SK-N-SH treated with all-trans-retinoic acid at 6 μM for 48 hours (cell line): Measurements from ENCODE around the gene LRRC17.
"Not testable (repeated sequence)": the region's sequence is repeated elsewhere in the genome, so short reads cannot be mapped to it uniquely, and the experiment has no call there.

Source experiments
- ATAC-seq: fragments of 200-7000 bp; cut with Tn5 transposase; 3 replicates; pipeline ENCODE4 v1.9.1; 2020; ENCODE audit warnings: mild to moderate bottlenecking, moderate library complexity
- BACH2 ChIP-seq: fragments of 250-450 bp; sonication (Bioruptor Pico); IDR thresholded peaks from 2 replicates; pipeline ENCODE4 v1.9.0; 2021; ENCODE audit warnings: mild to moderate bottlenecking, borderline replicate concordance
- CREB5 ChIP-seq: fragments of 250-450 bp; sonication (Bioruptor Pico); IDR thresholded peaks from 2 replicates; pipeline ENCODE4 v1.5.1; 2020; ENCODE audit warnings: low read depth, mild to moderate bottlenecking, moderate library complexity
- CSDC2 ChIP-seq: fragments of 250-450 bp; sonication (Bioruptor Pico); IDR thresholded peaks from 2 replicates; pipeline ENCODE4 v1.5.0; 2020; ENCODE audit warnings: mild to moderate bottlenecking, moderate library complexity
- CSRNP3 ChIP-seq: fragments of 250-450 bp; sonication (Bioruptor Pico); IDR thresholded peaks from 2 replicates; pipeline ENCODE4 v1.5.1; 2021; ENCODE audit warnings: mild to moderate bottlenecking, moderate library complexity
- ESRRG ChIP-seq: fragments of 250-450 bp; sonication (Bioruptor Pico); IDR thresholded peaks from 2 replicates; pipeline ENCODE4 v1.6.1; 2021; ENCODE audit warnings: mild to moderate bottlenecking
- ISL1 ChIP-seq: fragments of 250-450 bp; sonication (Bioruptor Pico); IDR thresholded peaks from 2 replicates; pipeline ENCODE4 v2.1.2; 2022; ENCODE audit warnings: mild to moderate bottlenecking, moderate library complexity
- OSR1 ChIP-seq: fragments of 250-450 bp; sonication (Bioruptor Pico); IDR thresholded peaks from 2 replicates; pipeline ENCODE4 v1.8.0; 2022; ENCODE audit warnings: moderate library complexity, mild to moderate bottlenecking, inconsistent platforms
- PATZ1 ChIP-seq: fragments of 250-450 bp; sonication (Bioruptor Pico); IDR thresholded peaks from 2 replicates; pipeline ENCODE4 v1.8.0; 2020; ENCODE audit warnings: mild to moderate bottlenecking, moderate library complexity, borderline replicate concordance
- PPARA ChIP-seq: fragments of 250-450 bp; sonication (Bioruptor Pico); IDR thresholded peaks from 2 replicates; pipeline ENCODE4 v1.5.0; 2020; ENCODE audit warnings: mild to moderate bottlenecking, borderline replicate concordance
- SNAI2 ChIP-seq: fragments of 250-450 bp; sonication (Bioruptor Pico); IDR thresholded peaks from 2 replicates; pipeline ENCODE4 v1.5.0; 2020; ENCODE audit warnings: mild to moderate bottlenecking, moderate library complexity
- TCF4 ChIP-seq: fragments of 250-450 bp; sonication (Bioruptor Pico); IDR thresholded peaks from 2 replicates; pipeline ENCODE4 v1.8.0; 2021; ENCODE audit warnings: mild to moderate bottlenecking, moderate library complexity, borderline replicate concordance
- TOX ChIP-seq: fragments of 250-450 bp; sonication (Bioruptor Pico); IDR thresholded peaks from 2 replicates; pipeline ENCODE4 v1.8.0; 2021; ENCODE audit warnings: mild to moderate bottlenecking, moderate library complexity, borderline replicate concordance
- TSHZ2 ChIP-seq: fragments of 250-450 bp; sonication (Bioruptor Pico); IDR thresholded peaks from 2 replicates; pipeline ENCODE4 v1.5.0; 2020; ENCODE audit warnings: mild to moderate bottlenecking, moderate library complexity
- ZFP3 ChIP-seq: fragments of 250-450 bp; sonication (Bioruptor Pico); IDR thresholded peaks from 2 replicates; pipeline ENCODE4 v1.5.0; 2020; ENCODE audit warnings: mild to moderate bottlenecking, moderate library complexity
- ZNF8 ChIP-seq: fragments of 450-650 bp; formaldehyde crosslinking; IDR thresholded peaks from 2 replicates; pipeline ENCODE4 v1.5.0; 2020; ENCODE audit warnings: mild to moderate bottlenecking, moderate library complexity
- TF ChIP-seq, protein P1 (sequence below): fragments of 250-450 bp; sonication (Bioruptor Pico); IDR thresholded peaks from 2 replicates; pipeline ENCODE4 v1.8.0; 2021; ENCODE audit warnings: low read depth, mild to moderate bottlenecking, moderate library complexity, borderline replicate concordance

LRRC17 gene

GRCh38 chr7:102975854-102976253, 63.1 kb downstream of the LRRC17 start:
- ATAC-seq, result no peak
- TF ChIP-seq, protein P1, sequence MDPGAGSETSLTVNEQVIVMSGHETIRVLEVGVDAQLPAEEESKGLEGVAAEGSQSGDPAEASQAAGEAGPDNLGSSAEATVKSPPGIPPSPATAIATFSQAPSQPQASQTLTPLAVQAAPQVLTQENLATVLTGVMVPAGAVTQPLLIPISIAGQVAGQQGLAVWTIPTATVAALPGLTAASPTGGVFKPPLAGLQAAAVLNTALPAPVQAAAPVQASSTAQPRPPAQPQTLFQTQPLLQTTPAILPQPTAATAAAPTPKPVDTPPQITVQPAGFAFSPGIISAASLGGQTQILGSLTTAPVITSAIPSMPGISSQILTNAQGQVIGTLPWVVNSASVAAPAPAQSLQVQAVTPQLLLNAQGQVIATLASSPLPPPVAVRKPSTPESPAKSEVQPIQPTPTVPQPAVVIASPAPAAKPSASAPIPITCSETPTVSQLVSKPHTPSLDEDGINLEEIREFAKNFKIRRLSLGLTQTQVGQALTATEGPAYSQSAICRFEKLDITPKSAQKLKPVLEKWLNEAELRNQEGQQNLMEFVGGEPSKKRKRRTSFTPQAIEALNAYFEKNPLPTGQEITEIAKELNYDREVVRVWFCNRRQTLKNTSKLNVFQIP (CRISPR knock-in tag), result no peak
- TF ChIP-seq CSDC2 (CRISPR knock-in tag), result no peak
- no peak for TF ChIP-seq ISL1
- TF ChIP-seq PATZ1 (CRISPR knock-in tag), result no peak
- no peak for TF ChIP-seq TSHZ2
- TF ChIP-seq ZFP3 (CRISPR knock-in tag), result no peak
- TF ChIP-seq PPARA, result no peak
- TF ChIP-seq TOX (CRISPR knock-in tag), result no peak
- no peak for TF ChIP-seq CSRNP3 (CRISPR knock-in tag)
- TF ChIP-seq TCF4 (CRISPR knock-in tag), result no peak
- TF ChIP-seq SNAI2 (CRISPR knock-in tag), result no peak
- TF ChIP-seq ESRRG (CRISPR knock-in tag), result no peak
- TF ChIP-seq OSR1 (CRISPR knock-in tag), result no peak

DNA sequence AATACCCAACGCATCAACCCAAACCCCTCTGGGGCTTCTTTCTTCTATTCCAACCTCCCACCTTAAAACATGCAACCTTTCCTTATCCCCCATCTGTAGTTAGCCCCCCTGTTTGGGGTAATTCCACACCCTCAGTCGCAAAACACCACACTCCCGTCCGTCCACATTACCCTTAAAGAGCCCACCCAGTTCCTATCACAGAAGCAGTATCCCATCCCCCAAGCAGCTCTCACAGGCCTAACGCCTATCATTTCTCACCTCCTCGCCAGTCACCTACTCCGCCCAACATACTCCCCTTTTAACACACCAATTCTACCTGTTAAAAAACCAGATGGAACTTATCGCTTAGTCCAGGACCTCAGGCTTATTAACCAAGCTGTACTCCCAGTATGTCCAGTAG, 63.7 kb downstream of the LRRC17 start:
- no peak for ATAC-seq
- TF ChIP-seq ISL1 (no peak), CSDC2 (CRISPR knock-in tag) (no peak), ZFP3 (CRISPR knock-in tag) (no peak), BACH2 (CRISPR knock-in tag) (no peak), CREB5 (CRISPR knock-in tag) (no peak), PPARA (no peak), SNAI2 (CRISPR knock-in tag) (no peak), CSRNP3 (CRISPR knock-in tag) (no peak), ZNF8 (CRISPR knock-in tag) (no peak)

DNA sequence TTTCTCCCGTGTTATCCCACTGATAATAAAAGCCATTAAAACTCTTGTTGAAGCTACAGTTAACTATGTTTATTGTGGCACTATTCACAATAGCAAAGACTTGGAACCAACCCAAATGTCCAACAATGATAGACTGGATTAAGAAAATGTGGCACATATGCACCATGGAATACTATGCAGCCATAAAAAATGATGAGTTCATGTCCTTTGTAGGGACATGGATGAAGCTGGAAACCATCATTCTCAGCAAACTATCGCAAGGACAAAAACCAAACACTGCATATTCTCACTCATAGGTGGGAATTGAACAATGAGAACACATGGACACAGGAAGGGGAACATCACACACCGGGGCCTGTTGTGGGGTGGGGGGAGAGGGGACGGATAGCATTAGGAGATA, 64.8 kb downstream of the LRRC17 start:
- ATAC-seq, result not testable (repeated sequence)

GRCh38 chr7:102978284-102978683, 65.5 kb downstream of the LRRC17 start:
- peak; percentile 84 for ATAC-seq
- TF ChIP-seq ZFP3 (CRISPR knock-in tag) (0 out of 2 replicates have a peak, but pooled peaks have one; percentile 22), OSR1 (CRISPR knock-in tag) (no peak)
